ENCODE results near the gene SOCS6. TPM values are rescaled to one million over a fixed set of nuclear protein-coding genes. Genes with fewer than 3 reads are reported as not detected.

SOCS6 gene
- total and polyA plus RNA-seq, 2 of the 13 experiments (the other 11 are each of a cell fraction or from before 2014, with no cell fraction given), result 18.6 to 38.3 TPM

- no peak for TF ChIP-seq PRDM15 (CRISPR knock-in tag; IDR thresholded peaks at IDR 0.05)
- no peak for TF ChIP-seq XRCC5 (optimal IDR thresholded peaks at IDR 0.05; ENCODE audit: low read length)
- TF ChIP-seq ZNF484 (CRISPR knock-in tag; IDR thresholded peaks at IDR 0.05; ENCODE audit: borderline replicate concordance, low read depth), result no peak
- no peak for TF ChIP-seq ZEB1 (IDR thresholded peaks at IDR 0.05; ENCODE audit: insufficient replicate concordance, low read depth)
Observed at GRCh38 chr18:70333757-70334156, 44.9 kb downstream of the SOCS6 start (continued).

- ATAC-seq, result no peak
- Histone ChIP-seq H3K36me3 (replicated peaks in 1 of 2; ENCODE audit: control insufficient read depth in 1 of 2, insufficient read depth in 2 of 2, low read length in 2 of 2) (peaks cover 0 to 4% of the 10 kb centered on the region in 2 experiments; a peak in 2 of 5 replicates), H3K27ac (ENCODE audit: extremely low read length, insufficient read depth, low read length) (peak overlapping the region; percentile 97), H3K9me3 (ENCODE audit: low read length) (peaks cover 10% of the 10 kb centered on the region), H3K27me3 (ENCODE audit: control insufficient read depth in 1 of 2, insufficient read depth in 2 of 2, low read length in 2 of 2) (no peaks in the 10 kb centered on the region), H2AFZ (ENCODE audit: low read length) (no peak overlapping the region), H3K4me1 (ENCODE audit: insufficient read depth, low read length) (peaks cover 95% of the 10 kb centered on the region), H3K9ac (ENCODE audit: insufficient read depth, low read depth, low read length) (peak overlapping the region; percentile 91), H4K20me1 (ENCODE audit: insufficient read depth, low read length) (no peaks in the 10 kb centered on the region), H3K4me3 (replicated peaks in 1 of 3; ENCODE audit: insufficient read depth in 1 of 3, low read depth in 2 of 3, low read length in 3 of 3) (peak overlapping the region in 1 of 3 experiments; percentile 59; a peak in 1 of 6 replicates), H3K4me2 (ENCODE audit: low read depth, low read length) (peak overlapping the region; percentile 81), H3K79me2 (ENCODE audit: insufficient read depth, low read length) (peaks cover 16% of the 10 kb centered on the region)
- ChIA-PET POLR2A (interaction anchor here (0.7 to 5.1 kb wide), 14 partner anchors 20 to 128 kb away, joined by 3 to 110 read pairs (median 6); partner anchors contain the start of genes RTTN and SOCS6), CTCF (ENCODE audit: low intra/inter-chr PET ratio, low total read pairs) (no interaction called here)
- in situ Hi-C loops (cut with HindIII; ENCODE audit: extremely low pct_ligation_motif_present, low pct_unique_long_range_greater_than_20kb), result loop anchor here (10.0 kb wide), 1 partner anchor 101 kb away; no protein-coding TSS in a partner anchor
- DNase-seq (ENCODE audit: low spot score), result no peak
- intact Hi-C loops (cut with micrococcal nuclease; ENCODE audit: unreplicated experiment), result loop anchor here (5.0 kb wide), 1 partner anchor 42 kb away; no protein-coding TSS in a partner anchor
- no peak for FAIRE-seq
- 40% methylated on average over 1 of the region's 1 CpG for whole genome bisulfite sequencing (ENCODE audit: low lambda C conversion rate)
- TSS peak; percentile 49 for BruUV-seq (replicated peaks)
- no peak for TF ChIP-seq RBAK (CRISPR knock-in tag; IDR thresholded peaks at IDR 0.05)
- no peak for TF ChIP-seq KIAA2018 (CRISPR knock-in tag; IDR thresholded peaks at IDR 0.05; ENCODE audit: borderline replicate concordance)
- no peak for TF ChIP-seq ZNF329 (CRISPR knock-in tag; IDR thresholded peaks at IDR 0.05; ENCODE audit: low read depth)
- 0 out of 2 replicates have a peak, but pooled peaks have one; percentile 10 for TF ChIP-seq CEBPB (IDR thresholded peaks at IDR 0.05; ENCODE audit: borderline replicate concordance, low read depth, low read length)
Observed at GRCh38 chr18:70334264-70334663, 45.4 kb downstream of the SOCS6 start.

Measured in HepG2 (cell line).